H1 (cell line): Measurements from ENCODE around the gene RYK.

ENCODE experiments used
- EGR1 ChIP-seq: IDR thresholded peaks from 2 replicates; pipeline ENCODE4 v1.6.1; 2011; ENCODE audit warnings: low read depth, low read length, borderline replicate concordance
- POLR2A ChIP-seq, 2 experiments: IDR thresholded peaks; 1 replicate in 1 of 2; 2 replicates in 1 of 2; pipeline ENCODE4 v1.6.1; 2011; ENCODE audit warnings: low read depth in 2 of 2, low read length in 2 of 2, mild to moderate bottlenecking in 2 of 2; ENCODE audit errors: control extremely low read depth in 1 of 2
- RFX5 ChIP-seq: IDR thresholded peaks from 2 replicates; pipeline ENCODE4 v1.6.1; 2011; ENCODE audit warnings: low read depth, low read length, improper control_type of control experiment, borderline replicate concordance
- SP1 ChIP-seq: IDR thresholded peaks from 2 replicates; pipeline ENCODE4 v1.6.1; 2011; ENCODE audit warnings: low read depth, low read length
- TF ChIP-seq, protein P1 (sequence below): IDR thresholded peaks from 2 replicates; pipeline ENCODE4 v1.6.1; 2011; ENCODE audit warnings: low read depth, mild to moderate bottlenecking, low read length; ENCODE audit not compliant: insufficient read depth
- TF ChIP-seq, protein P2 (sequence below): IDR thresholded peaks from 2 replicates; pipeline ENCODE4 v1.6.1; 2012; ENCODE audit warnings: low read length, inconsistent platforms
- TF ChIP-seq, protein P3 (sequence below), 3 experiments: IDR thresholded peaks; 1 replicate in 2 of 3; 2 replicates in 1 of 3; pipeline versions ENCODE4 v1.5.1 to v1.6.1; 2011; ENCODE audit warnings: low read length in 3 of 3, mild to moderate bottlenecking in 3 of 3, inconsistent platforms in 2 of 3, low read depth in 1 of 3, moderate library complexity in 1 of 3; ENCODE audit not compliant: insufficient read depth in 1 of 3; ENCODE audit errors: control extremely low read depth in 1 of 3

DNA sequence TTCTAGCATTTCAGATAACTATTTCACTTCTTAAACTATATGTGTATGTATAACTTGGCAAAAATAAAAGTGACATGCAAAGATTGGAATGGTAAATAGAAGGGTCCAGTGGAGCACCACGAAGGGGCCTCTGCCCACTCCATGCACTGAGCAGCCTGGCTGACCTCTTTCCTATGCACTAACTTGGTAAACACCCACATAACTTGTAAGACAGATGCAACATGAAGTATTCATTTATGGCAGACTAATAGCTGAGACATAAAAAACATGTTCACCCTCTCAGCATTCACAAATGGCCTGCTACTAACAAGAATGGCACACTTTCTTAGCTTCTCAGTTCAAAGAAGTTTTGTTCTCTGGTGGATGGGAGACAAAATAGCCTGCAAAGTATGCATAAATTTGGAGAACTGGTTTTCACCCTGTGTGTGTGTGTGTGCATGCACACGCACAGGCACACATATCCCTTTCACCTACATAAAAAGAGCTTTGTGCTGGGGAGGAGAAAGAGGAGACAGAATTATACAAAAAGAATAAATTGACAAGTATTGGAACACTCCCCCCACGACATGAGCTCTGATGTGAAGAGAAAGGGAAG, 26.5 kb upstream of the RYK start:
- TF ChIP-seq SP1 (no peak), POLR2A (IDR thresholded peaks at IDR 0.05; ENCODE audit: control extremely low read depth in 1 of 2, low read depth in 2 of 2, low read length in 2 of 2) (no peak), EGR1 (no peak), RFX5 (no peak)
- TF ChIP-seq, protein P1, sequence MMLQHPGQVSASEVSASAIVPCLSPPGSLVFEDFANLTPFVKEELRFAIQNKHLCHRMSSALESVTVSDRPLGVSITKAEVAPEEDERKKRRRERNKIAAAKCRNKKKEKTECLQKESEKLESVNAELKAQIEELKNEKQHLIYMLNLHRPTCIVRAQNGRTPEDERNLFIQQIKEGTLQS, result no peak
- TF ChIP-seq, protein P2, sequence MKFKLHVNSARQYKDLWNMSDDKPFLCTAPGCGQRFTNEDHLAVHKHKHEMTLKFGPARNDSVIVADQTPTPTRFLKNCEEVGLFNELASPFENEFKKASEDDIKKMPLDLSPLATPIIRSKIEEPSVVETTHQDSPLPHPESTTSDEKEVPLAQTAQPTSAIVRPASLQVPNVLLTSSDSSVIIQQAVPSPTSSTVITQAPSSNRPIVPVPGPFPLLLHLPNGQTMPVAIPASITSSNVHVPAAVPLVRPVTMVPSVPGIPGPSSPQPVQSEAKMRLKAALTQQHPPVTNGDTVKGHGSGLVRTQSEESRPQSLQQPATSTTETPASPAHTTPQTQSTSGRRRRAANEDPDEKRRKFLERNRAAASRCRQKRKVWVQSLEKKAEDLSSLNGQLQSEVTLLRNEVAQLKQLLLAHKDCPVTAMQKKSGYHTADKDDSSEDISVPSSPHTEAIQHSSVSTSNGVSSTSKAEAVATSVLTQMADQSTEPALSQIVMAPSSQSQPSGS, result no peak
- TF ChIP-seq, protein P3, sequence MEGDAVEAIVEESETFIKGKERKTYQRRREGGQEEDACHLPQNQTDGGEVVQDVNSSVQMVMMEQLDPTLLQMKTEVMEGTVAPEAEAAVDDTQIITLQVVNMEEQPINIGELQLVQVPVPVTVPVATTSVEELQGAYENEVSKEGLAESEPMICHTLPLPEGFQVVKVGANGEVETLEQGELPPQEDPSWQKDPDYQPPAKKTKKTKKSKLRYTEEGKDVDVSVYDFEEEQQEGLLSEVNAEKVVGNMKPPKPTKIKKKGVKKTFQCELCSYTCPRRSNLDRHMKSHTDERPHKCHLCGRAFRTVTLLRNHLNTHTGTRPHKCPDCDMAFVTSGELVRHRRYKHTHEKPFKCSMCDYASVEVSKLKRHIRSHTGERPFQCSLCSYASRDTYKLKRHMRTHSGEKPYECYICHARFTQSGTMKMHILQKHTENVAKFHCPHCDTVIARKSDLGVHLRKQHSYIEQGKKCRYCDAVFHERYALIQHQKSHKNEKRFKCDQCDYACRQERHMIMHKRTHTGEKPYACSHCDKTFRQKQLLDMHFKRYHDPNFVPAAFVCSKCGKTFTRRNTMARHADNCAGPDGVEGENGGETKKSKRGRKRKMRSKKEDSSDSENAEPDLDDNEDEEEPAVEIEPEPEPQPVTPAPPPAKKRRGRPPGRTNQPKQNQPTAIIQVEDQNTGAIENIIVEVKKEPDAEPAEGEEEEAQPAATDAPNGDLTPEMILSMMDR (IDR thresholded peaks at IDR 0.05; ENCODE audit: control extremely low read depth in 1 of 3, insufficient read depth in 1 of 3, low read depth in 1 of 3, low read length in 3 of 3), result no peak
